Activated naive CD8-positive, alpha-beta T cell treated with anti-CD3 and anti-CD28 coated beads, Interleukin-2, amount 50 U/mL, for 24 hours (primary cell): Measurements from ENCODE around the gene MECR.
A peak's percentile ranks its signal among the peaks of the same experiment; 100 is the strongest.
"Not testable (repeated sequence)": the region's sequence is repeated elsewhere in the genome, so short reads cannot be mapped to it uniquely, and the experiment has no call there.

ENCODE experiments used
- ATAC-seq: fragments of 150-1000 bp; cut with Tn5 transposase; one replicate; pipeline ENCODE4 v1.10.0; 2021
- DNase-seq: peaks from one replicate; pipeline ENCODE4 v3.0.0; 2021
- H3K27ac Mint-ChIP-seq: one replicate; pipeline ENCODE4 v1.8.0; 2021; ENCODE audit warnings: mild to moderate bottlenecking, mixed read lengths
- H3K27me3 Mint-ChIP-seq: one replicate; pipeline ENCODE4 v1.8.0; 2021; ENCODE audit warnings: mixed read lengths
- H3K36me3 Mint-ChIP-seq: one replicate; pipeline ENCODE4 v1.8.0; 2021; ENCODE audit warnings: low read depth, mixed read lengths
- H3K4me1 Mint-ChIP-seq: one replicate; pipeline ENCODE4 v1.8.0; 2021; ENCODE audit warnings: mixed read lengths
- H3K4me3 Mint-ChIP-seq: one replicate; pipeline ENCODE4 v1.8.0; 2021; ENCODE audit warnings: mild to moderate bottlenecking, moderate library complexity, mixed read lengths
- H3K9me3 Mint-ChIP-seq: one replicate; pipeline ENCODE4 v1.8.0; 2021; ENCODE audit warnings: mixed read lengths

MECR gene

GRCh38 chr1:29234881-29235280 lies 4.1 kb upstream of the MECR start:
- not testable (repeated sequence) for DNase-seq, H3K36me3 Mint-ChIP-seq, H3K9me3 Mint-ChIP-seq, ATAC-seq, H3K4me3 Mint-ChIP-seq, H3K27ac Mint-ChIP-seq
- Mint-ChIP-seq H3K27me3 (peaks cover 33% of the 10 kb centered on the region), H3K4me1 (peaks cover 23% of the 10 kb centered on the region)

- ATAC-seq (no peak), DNase-seq (no peak)
- H3K9me3 Mint-ChIP-seq: no peaks in the 10 kb centered on the region
- H3K4me3 Mint-ChIP-seq: no peak overlapping the region
- peaks cover 29% of the 10 kb centered on the region for H3K27me3 Mint-ChIP-seq
- no peaks in the 10 kb centered on the region for H3K36me3 Mint-ChIP-seq
- no peak overlapping the region for H3K27ac Mint-ChIP-seq
- peaks cover 27% of the 10 kb centered on the region for H3K4me1 Mint-ChIP-seq
These were observed 3.7 kb upstream of the MECR start for GRCh38 chr1:29234471-29234870.

- Mint-ChIP-seq H3K4me3 (no peak overlapping the region), H3K36me3 (no peaks in the 10 kb centered on the region), H3K27me3 (peaks cover 21% of the 10 kb centered on the region), H3K9me3 (no peaks in the 10 kb centered on the region), H3K4me1 (peaks cover 31% of the 10 kb centered on the region), H3K27ac (no peak overlapping the region)
- DNase-seq (no peak), ATAC-seq (no peak)
These were observed 3.0 kb upstream of the MECR start for GRCh38 chr1:29233693-29234092.

DNA sequence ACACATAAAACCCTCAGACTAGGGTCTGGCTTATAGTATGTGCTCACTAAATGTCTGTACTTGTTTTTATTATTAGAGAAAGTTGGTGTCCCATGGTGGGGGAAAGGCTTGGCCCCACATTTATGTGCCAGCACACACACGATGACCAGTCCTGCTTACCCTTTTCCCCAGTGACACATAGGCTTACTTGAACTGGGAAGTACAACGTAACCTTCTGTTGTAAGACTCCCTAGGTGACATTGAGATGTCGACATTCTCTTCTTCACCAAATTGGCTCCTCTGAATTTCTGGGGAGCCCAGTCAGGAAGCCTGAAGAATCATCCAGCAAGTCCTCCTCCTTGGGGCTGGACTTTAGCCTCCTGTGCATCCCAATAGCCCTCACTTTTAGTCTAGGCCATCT lies 1.7 kb upstream of the MECR start:
- H3K27me3 Mint-ChIP-seq: peaks cover 15% of the 10 kb centered on the region
- H3K27ac Mint-ChIP-seq: no peak overlapping the region
- no peak for DNase-seq
- H3K9me3 Mint-ChIP-seq: no peaks in the 10 kb centered on the region
- peaks cover 30% of the 10 kb centered on the region for H3K4me1 Mint-ChIP-seq
- ATAC-seq: no peak
- no peak overlapping the region for H3K4me3 Mint-ChIP-seq
- no peaks in the 10 kb centered on the region for H3K36me3 Mint-ChIP-seq

- ATAC-seq (no peak), DNase-seq (no peak)
- peak overlapping the region; percentile 86 for H3K27ac Mint-ChIP-seq
- H3K4me3 Mint-ChIP-seq: peak overlapping the region; percentile 94
- peaks cover 3% of the 10 kb centered on the region for H3K27me3 Mint-ChIP-seq
- peaks cover 23% of the 10 kb centered on the region for H3K4me1 Mint-ChIP-seq
- no peaks in the 10 kb centered on the region for H3K9me3 Mint-ChIP-seq
- no peaks in the 10 kb centered on the region for H3K36me3 Mint-ChIP-seq
These were observed 556 bp downstream of the MECR start for GRCh38 chr1:29230204-29230552.

DNA sequence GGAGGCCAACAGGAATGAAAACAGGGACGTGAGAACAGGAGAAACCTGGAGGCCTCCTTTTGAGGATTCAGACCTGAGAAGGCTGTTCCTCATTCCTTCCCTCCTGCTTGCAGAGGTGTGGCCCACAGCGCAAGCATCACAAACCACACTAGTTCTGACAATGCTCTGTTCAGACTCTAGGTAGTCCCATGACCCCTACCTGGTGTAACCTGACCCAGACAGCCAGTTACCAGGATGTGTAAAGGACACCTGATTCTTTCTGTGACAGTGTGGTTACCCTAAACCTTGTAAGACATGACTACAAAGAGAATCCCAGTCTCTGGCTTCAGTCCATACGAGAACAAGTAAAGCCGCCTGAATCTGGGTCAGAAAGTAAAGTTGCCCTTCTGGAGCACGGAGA lies 3.2 kb downstream of the MECR start:
- Mint-ChIP-seq H3K9me3 (no peaks in the 10 kb centered on the region), H3K36me3 (no peaks in the 10 kb centered on the region), H3K27me3 (no peaks in the 10 kb centered on the region), H3K4me1 (peaks cover 23% of the 10 kb centered on the region), H3K27ac (peak overlapping the region; percentile 54), H3K4me3 (no peak overlapping the region)
- ATAC-seq (no peak), DNase-seq (no peak)

DNA sequence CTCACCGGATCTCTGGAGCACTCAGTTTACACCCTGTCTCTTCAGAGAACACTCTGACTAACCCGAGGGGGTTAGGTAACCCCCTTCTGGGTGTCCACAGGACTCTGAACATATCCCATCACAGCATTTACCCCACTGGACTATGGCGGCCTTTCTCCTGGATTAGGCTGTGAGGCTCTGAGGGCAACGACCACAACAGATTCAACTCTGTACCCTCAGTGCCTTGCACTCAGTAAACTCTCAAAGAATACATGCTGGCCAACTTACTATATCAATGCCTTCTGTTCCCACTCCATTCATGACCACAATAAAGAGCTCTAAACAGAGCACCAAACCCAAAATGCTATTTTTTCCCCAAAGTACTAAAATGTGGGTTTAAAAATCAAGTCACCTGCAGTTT lies 5.4 kb downstream of the MECR start:
- H3K27ac Mint-ChIP-seq: no peak overlapping the region
- ATAC-seq (no peak), DNase-seq (no peak)
- H3K4me3 Mint-ChIP-seq: no peak overlapping the region
- H3K36me3 Mint-ChIP-seq: peaks cover 2% of the 10 kb centered on the region
- no peaks in the 10 kb centered on the region for H3K27me3 Mint-ChIP-seq
- peaks cover 14% of the 10 kb centered on the region for H3K4me1 Mint-ChIP-seq
- H3K9me3 Mint-ChIP-seq: no peaks in the 10 kb centered on the region

DNA sequence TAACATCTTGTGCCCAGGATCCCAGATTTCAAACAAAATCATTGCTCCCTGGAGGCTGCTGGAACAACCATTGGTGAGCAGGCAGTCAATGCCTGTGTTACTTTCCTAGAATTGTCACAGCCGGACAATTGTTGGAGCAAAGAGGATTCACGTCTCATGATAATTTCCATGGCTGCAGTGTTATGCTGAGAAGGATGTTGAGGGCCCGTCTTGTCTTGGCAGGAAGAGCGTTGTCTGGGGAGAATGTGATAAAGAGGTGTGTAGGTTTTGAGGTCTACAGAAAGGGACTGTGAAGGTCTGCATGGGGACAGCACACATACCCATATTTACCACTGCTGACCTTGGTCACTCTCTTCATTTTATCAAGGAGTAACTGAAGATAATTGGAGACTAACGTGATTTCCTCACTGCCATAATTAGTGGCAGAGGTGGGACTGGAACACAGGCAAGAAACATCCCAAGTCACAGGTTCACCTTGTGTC lies 6.3 kb downstream of the MECR start:
- Mint-ChIP-seq H3K4me1 (peaks cover 8% of the 10 kb centered on the region), H3K27ac (no peak overlapping the region), H3K27me3 (no peaks in the 10 kb centered on the region), H3K9me3 (no peaks in the 10 kb centered on the region), H3K4me3 (no peak overlapping the region), H3K36me3 (peaks cover 4% of the 10 kb centered on the region)
- no peak for ATAC-seq
- DNase-seq: no peak

GRCh38 chr1:29223521-29223920 lies 7.2 kb downstream of the MECR start:
- H3K9me3 Mint-ChIP-seq: no peaks in the 10 kb centered on the region
- H3K36me3 Mint-ChIP-seq: peaks cover 7% of the 10 kb centered on the region
- peaks cover 2% of the 10 kb centered on the region for H3K4me1 Mint-ChIP-seq
- H3K27me3 Mint-ChIP-seq: no peaks in the 10 kb centered on the region
- no peak overlapping the region for H3K4me3 Mint-ChIP-seq
- no peak for ATAC-seq
- no peak overlapping the region for H3K27ac Mint-ChIP-seq
- no peak for DNase-seq

- Mint-ChIP-seq H3K27ac (no peak overlapping the region), H3K4me1 (peaks cover 6% of the 10 kb centered on the region), H3K36me3 (peaks cover 7% of the 10 kb centered on the region), H3K27me3 (no peaks in the 10 kb centered on the region), H3K9me3 (no peaks in the 10 kb centered on the region), H3K4me3 (no peak overlapping the region)
- ATAC-seq (no peak), DNase-seq (no peak)
These were observed 8.0 kb downstream of the MECR start for GRCh38 chr1:29222686-29223085.

DNA sequence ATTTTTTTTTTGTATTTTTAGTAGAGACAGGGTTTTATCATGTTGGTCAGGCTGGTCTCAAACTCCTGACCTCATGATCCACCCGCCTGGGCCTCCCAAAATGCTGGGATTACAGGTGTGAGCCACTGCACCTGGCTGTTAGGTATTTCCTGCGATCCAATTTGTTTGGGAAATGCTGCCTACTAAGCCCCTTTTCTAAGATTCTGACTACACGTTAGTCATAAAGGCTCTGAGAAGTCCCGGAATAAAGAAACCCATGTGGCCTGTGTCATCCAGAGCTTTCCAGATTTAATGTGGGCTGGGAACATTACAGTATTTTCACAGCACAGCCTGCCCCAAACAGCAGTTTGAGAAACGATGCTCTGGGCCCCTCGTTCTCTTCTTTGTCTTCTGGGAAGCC lies 8.5 kb downstream of the MECR start:
- not testable (repeated sequence) for H3K4me1 Mint-ChIP-seq, DNase-seq, H3K9me3 Mint-ChIP-seq, H3K27ac Mint-ChIP-seq, ATAC-seq, H3K27me3 Mint-ChIP-seq, H3K36me3 Mint-ChIP-seq, H3K4me3 Mint-ChIP-seq

GRCh38 chr1:29221296-29221695 lies 9.4 kb downstream of the MECR start:
- H3K4me3 Mint-ChIP-seq: no peak overlapping the region
- peaks cover 10% of the 10 kb centered on the region for H3K36me3 Mint-ChIP-seq
- no peak for DNase-seq
- no peaks in the 10 kb centered on the region for H3K27me3 Mint-ChIP-seq
- no peak for ATAC-seq
- H3K27ac Mint-ChIP-seq: no peak overlapping the region
- peaks cover 6% of the 10 kb centered on the region for H3K4me1 Mint-ChIP-seq
- no peaks in the 10 kb centered on the region for H3K9me3 Mint-ChIP-seq

GRCh38 chr1:29218223-29218622 lies 12.5 kb downstream of the MECR start:
- H3K27me3 Mint-ChIP-seq: no peaks in the 10 kb centered on the region
- no peak overlapping the region for H3K27ac Mint-ChIP-seq
- H3K4me1 Mint-ChIP-seq: peaks cover 6% of the 10 kb centered on the region
- ATAC-seq (peak; percentile 33), DNase-seq (no peak)
- H3K4me3 Mint-ChIP-seq: no peak overlapping the region
- H3K36me3 Mint-ChIP-seq: peaks cover 25% of the 10 kb centered on the region
- no peaks in the 10 kb centered on the region for H3K9me3 Mint-ChIP-seq

- H3K4me3 Mint-ChIP-seq: no peak overlapping the region
- no peaks in the 10 kb centered on the region for H3K9me3 Mint-ChIP-seq
- H3K27ac Mint-ChIP-seq: no peak overlapping the region
- peaks cover 28% of the 10 kb centered on the region for H3K36me3 Mint-ChIP-seq
- no peaks in the 10 kb centered on the region for H3K27me3 Mint-ChIP-seq
- ATAC-seq (no peak), DNase-seq (no peak)
- peaks cover 6% of the 10 kb centered on the region for H3K4me1 Mint-ChIP-seq
These were observed 13.1 kb downstream of the MECR start for GRCh38 chr1:29217633-29218032.

DNA sequence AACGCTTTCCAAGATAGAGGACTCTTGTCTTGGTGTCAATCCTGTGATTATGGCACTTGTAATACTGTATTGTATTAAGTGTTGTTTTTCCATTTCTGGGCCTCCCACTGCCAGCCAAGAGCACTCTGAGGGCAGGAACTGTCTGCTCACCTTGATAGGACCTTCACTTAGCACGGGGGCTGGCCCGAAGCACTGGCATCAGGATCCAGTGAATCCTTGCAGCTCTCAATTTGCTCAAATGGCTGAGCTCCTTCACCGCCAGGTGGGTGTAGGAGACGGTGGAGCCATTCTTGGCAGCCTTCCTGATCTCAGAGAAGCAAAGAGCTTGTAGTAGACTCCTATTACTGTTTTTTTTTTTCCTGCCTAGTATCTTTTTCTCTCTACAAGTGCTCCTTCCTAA lies 17.7 kb downstream of the MECR start:
- peaks cover under 1% of the 10 kb centered on the region for H3K4me1 Mint-ChIP-seq
- H3K4me3 Mint-ChIP-seq: no peak overlapping the region
- H3K36me3 Mint-ChIP-seq: peaks cover 33% of the 10 kb centered on the region
- H3K9me3 Mint-ChIP-seq: no peaks in the 10 kb centered on the region
- no peak overlapping the region for H3K27ac Mint-ChIP-seq
- ATAC-seq (no peak), DNase-seq (no peak)
- no peaks in the 10 kb centered on the region for H3K27me3 Mint-ChIP-seq
